Stomach (tissue), 9 donors: ENCODE data around the gene OR51I1. TPM values are rescaled to one million over a fixed set of nuclear protein-coding genes. Genes with fewer than 3 reads are reported as not detected.
A peak's percentile ranks its signal among the peaks of the same experiment; 100 is the strongest.

Experiments
- DNase-seq, 2 donors: peaks; one replicate each; pipeline versions ENCODE4 v3.0.0 to v3.0.0-alpha.2; 2013 to 2019
- H3K27ac ChIP-seq, 5 donors: fragments of 200-600 bp in 4 of 5; sonication (generic) in 4 of 5; one replicate each; pipeline ENCODE4 v1.5.1; 2013 to 2019; ENCODE audit warnings: mild to moderate bottlenecking in 1 of 5, moderate library complexity in 1 of 5
- H3K27me3 ChIP-seq, 3 donors: fragments of 200-600 bp; sonication (generic); one replicate each; pipeline ENCODE4 v1.5.1; 2017 to 2019; ENCODE audit warnings: mixed run types in 1 of 3
- H3K36me3 ChIP-seq, 4 donors: fragments of 200-600 bp; sonication (generic); 1 replicate in 3 of 4; 2 replicates in 1 of 4; pipeline ENCODE4 v1.5.1; 2016 to 2019
- H3K4me1 ChIP-seq, 4 donors: fragments of 200-600 bp; sonication (generic); one replicate each; pipeline ENCODE4 v1.5.1; 2016 to 2019
- H3K4me3 ChIP-seq, 4 donors: fragments of 200-600 bp; sonication (generic) in 3 of 4; one replicate each; pipeline ENCODE4 v1.5.1; 2016 to 2019; ENCODE audit warnings: mild to moderate bottlenecking in 1 of 4
- H3K9me3 ChIP-seq, 4 donors: fragments of 200-600 bp; sonication (generic); one replicate each; pipeline ENCODE4 v1.5.1; 2016 to 2019
- CTCF ChIP-seq, 7 experiments: fragments of 450-650 bp in 4 of 7; fragments of 200-600 bp in 3 of 7; sonication (generic) in 3 of 7; IDR thresholded peaks; one replicate each; pipeline ENCODE4 v1.5.1; 2016 to 2019; ENCODE audit warnings: antibody characterized with exemption in 7 of 7, control low read depth in 2 of 7, mild to moderate bottlenecking in 1 of 7
- EP300 ChIP-seq: sonication (generic); formaldehyde crosslinking; IDR thresholded peaks from one replicate; pipeline ENCODE4 v1.6.1; 2017; ENCODE audit warnings: antibody characterized with exemption
- POLR2A ChIP-seq, 4 donors: fragments of 450-650 bp; IDR thresholded peaks; one replicate each; pipeline ENCODE4 v1.6.1; 2016; ENCODE audit warnings: antibody characterized with exemption in 4 of 4, control low read depth in 2 of 4, mild to moderate bottlenecking in 1 of 4, moderate library complexity in 1 of 4
- POLR2AphosphoS5 ChIP-seq, 3 donors: sonication (generic); formaldehyde crosslinking; IDR thresholded peaks; one replicate each; pipeline ENCODE4 v1.6.1; 2016; ENCODE audit warnings: antibody characterized with exemption in 3 of 3
- WGBS, 5 donors: extraction: QIAGEN DNeasy Blood & Tissue Kit in 3 of 5; methylation state at CpG; one replicate each; pipeline versions ENCODE4 v1.1.5 to v1.1.7; 2013 to 2018; 5-methylcytosine and 5-hydroxymethylcytosine counted together
- intact Hi-C: fragments of 100-400 bp; cut with DNase I; formaldehyde crosslinking; loops from one replicate; pipeline ENCODE4 v1.15.1; 2023; ENCODE audit warnings: low total_unique reads
- polyA plus RNA-seq, 3 donors: library from polyadenylated mRNA; stranded (reverse); fragments of 200-250 nt; gene quantifications; one replicate each; pipeline ENCODE4 v1.2.3, GENCODE V29; 2013
- total RNA-seq, 5 donors: library from RNA; depleted of rRNA; stranded (reverse); fragments of >200 nt; gene quantifications; one replicate each; pipeline versions ENCODE4 v1.1.0 to v1.2.3, GENCODE V29; 2014 to 2016
- donor health status: healthy with polysubstance abuse.
- donor health status: Bipolar disorder and iron deficiency.
- donor health status: healthy.

OR51I1 gene
- total and polyA plus RNA-seq, 8 donors: not detected

- no peak for TF ChIP-seq POLR2A (IDR thresholded peaks at IDR 0.05)
- TF ChIP-seq POLR2AphosphoS5 (IDR thresholded peaks at IDR 0.05): no peak
- no peak for TF ChIP-seq EP300
- TF ChIP-seq CTCF (IDR thresholded peaks at IDR 0.05): no peak
- H3K27me3 ChIP-seq: no peaks in the 10 kb centered on the region
- 40 to 66% (median 60%) methylated on average over 3 of the region's 3 CpGs for WGBS, 5 donors
Measured at GRCh38 chr11:5486421-5486820, 45.1 kb upstream of the OR51I1 start.

GRCh38 chr11:5486003-5486402 is 44.7 kb upstream of the OR51I1 start:
- TF ChIP-seq CTCF (IDR thresholded peaks at IDR 0.05) (no peak), EP300 (no peak), POLR2AphosphoS5 (IDR thresholded peaks at IDR 0.05) (no peak), POLR2A (IDR thresholded peaks at IDR 0.05) (no peak)
- H3K27ac ChIP-seq: no peak overlapping the region
- intact Hi-C loops: loop anchor here (5.0 kb wide), 1 partner anchor 321 kb away; the partner anchor contains the start of gene OR52N2
- H3K4me1 ChIP-seq: no peaks in the 10 kb centered on the region
- H3K36me3 ChIP-seq: no peaks in the 10 kb centered on the region
- DNase-seq: no peak
- no peaks in the 10 kb centered on the region for H3K9me3 ChIP-seq
- H3K4me3 ChIP-seq: no peak overlapping the region
- WGBS, 5 donors: 80 to 91% (median 84%) methylated on average over 3 of the region's 3 CpGs
- H3K27me3 ChIP-seq: no peaks in the 10 kb centered on the region

More at GRCh38 chr11:5486421-5486820, 45.1 kb upstream of the OR51I1 start:
- H3K36me3 ChIP-seq: no peaks in the 10 kb centered on the region
- H3K9me3 ChIP-seq: no peaks in the 10 kb centered on the region
- no peaks in the 10 kb centered on the region for H3K4me1 ChIP-seq
- no peak overlapping the region for H3K27ac ChIP-seq
- intact Hi-C loops: loop anchor here (5.0 kb wide), 1 partner anchor 321 kb away; the partner anchor contains the start of gene OR52N2
- no peak overlapping the region for H3K4me3 ChIP-seq
- DNase-seq: no peak

GRCh38 chr11:5476186-5476819 is 35.0 kb upstream of the OR51I1 start:
- peak in 5 of 7 experiments; percentile 47 to 68 (median 56) for TF ChIP-seq CTCF (IDR thresholded peaks at IDR 0.05)
- TF ChIP-seq POLR2AphosphoS5 (IDR thresholded peaks at IDR 0.05): no peak
- no peak for TF ChIP-seq EP300
- no peak for TF ChIP-seq POLR2A (IDR thresholded peaks at IDR 0.05)
- peak; percentile 36 to 61 for DNase-seq
- Histone ChIP-seq H3K4me1 (no peaks in the 10 kb centered on the region), H3K27ac (no peak overlapping the region), H3K9me3 (no peaks in the 10 kb centered on the region), H3K27me3 (no peaks in the 10 kb centered on the region), H3K4me3 (no peak overlapping the region), H3K36me3 (no peaks in the 10 kb centered on the region)
- WGBS, 5 donors: 38 to 42% (median 41%) methylated on average over 2 of the region's 2 CpGs
- intact Hi-C loops: no loop called here

- no peak for DNase-seq
- no peak overlapping the region for H3K4me3 ChIP-seq
- H3K9me3 ChIP-seq: no peaks in the 10 kb centered on the region
- no peaks in the 10 kb centered on the region for H3K4me1 ChIP-seq
- intact Hi-C loops: loop anchor here (5.0 kb wide), 1 partner anchor 333 kb away; the partner anchor contains the start of gene OR52N2
- H3K36me3 ChIP-seq: no peaks in the 10 kb centered on the region
- no peaks in the 10 kb centered on the region for H3K27me3 ChIP-seq
- H3K27ac ChIP-seq: no peak overlapping the region
- TF ChIP-seq POLR2A (IDR thresholded peaks at IDR 0.05): no peak
- no peak for TF ChIP-seq CTCF (IDR thresholded peaks at IDR 0.05)
- TF ChIP-seq EP300: no peak
- TF ChIP-seq POLR2AphosphoS5 (IDR thresholded peaks at IDR 0.05): no peak
Measured at GRCh38 chr11:5473921-5474320, 32.6 kb upstream of the OR51I1 start.
